GM18499 (cell line): ENCODE data around the gene RDH13.
"Not testable (repeated sequence)": the region's sequence is repeated elsewhere in the genome, so short reads cannot be mapped to it uniquely, and the experiment has no call there.

Experiments used
- ATAC-seq: cut with Tn5 transposase; IDR thresholded peaks from one replicate; pipeline ENCODE4 v1.9.1; 2021; ENCODE audit warnings: moderate number of reproducible peaks; ENCODE audit not compliant: insufficient read depth, unreplicated experiment

The RDH13 gene

GRCh38 chr19:55020351-55020750, 42.6 kb downstream of the RDH13 start:
- ATAC-seq = not testable (repeated sequence)

DNA sequence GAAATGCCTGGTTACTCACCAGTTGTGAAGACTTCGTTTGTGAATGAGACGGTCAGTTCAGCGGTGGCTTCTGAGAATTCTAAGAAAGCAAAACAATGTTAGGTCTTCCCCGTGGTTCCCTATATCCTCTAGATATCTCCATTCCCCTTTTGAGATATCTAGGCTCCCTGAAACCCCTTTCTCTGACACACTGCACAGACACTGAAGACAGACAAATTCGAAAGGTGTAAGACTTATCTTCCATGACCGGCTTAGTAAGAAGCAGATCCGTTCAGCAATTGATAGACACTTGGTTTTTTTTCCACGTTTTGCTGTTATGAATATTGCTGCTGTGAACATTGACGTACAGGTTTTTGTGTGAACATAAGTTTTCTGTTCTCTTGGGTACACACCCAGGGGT, 44.3 kb downstream of the RDH13 start:
- no peak for ATAC-seq

- no peak for ATAC-seq
These were observed 44.7 kb downstream of the RDH13 start for GRCh38 chr19:55018216-55018615.

DNA sequence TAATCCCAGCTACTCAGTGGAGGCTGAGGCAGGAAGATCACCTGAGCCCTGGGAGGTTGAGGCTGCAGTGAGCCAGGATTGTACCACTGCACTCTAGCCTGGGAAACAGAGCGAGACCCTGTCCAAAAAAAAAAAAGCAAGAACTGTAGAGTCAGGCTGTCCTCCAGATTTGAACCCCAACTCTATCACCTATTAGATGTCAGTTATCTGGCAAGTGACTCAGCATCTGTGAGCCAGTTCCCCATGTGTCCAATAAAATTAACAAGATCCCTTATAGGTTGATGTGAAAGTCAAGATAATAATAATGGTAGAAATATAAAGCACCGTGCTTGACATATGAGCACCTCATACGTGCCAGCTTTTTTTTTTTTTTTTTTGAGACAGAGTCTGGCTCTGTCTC, 46.9 kb downstream of the RDH13 start:
- ATAC-seq = no peak

DNA sequence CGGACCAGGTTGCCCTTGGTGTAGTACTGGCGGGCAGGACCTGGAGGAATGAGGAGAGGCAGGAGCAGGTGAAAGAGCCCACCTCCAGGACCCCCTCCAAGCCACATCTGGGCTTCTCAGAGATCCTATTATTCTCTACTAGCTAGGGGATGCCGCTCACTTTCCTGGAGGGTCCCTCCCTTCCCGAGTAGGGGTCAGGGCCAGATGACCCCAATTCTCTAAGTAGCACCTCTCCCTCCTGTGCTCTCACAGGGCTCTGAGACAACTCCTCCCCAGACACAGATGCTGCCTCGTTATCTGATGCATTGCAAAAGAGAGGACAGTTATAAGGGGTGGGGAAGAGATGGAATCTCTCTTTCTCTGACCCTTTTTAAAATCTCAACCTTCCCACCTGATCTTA, 47.8 kb downstream of the RDH13 start:
- ATAC-seq = no peak

- no peak for ATAC-seq
These were observed 48.2 kb downstream of the RDH13 start for GRCh38 chr19:55014714-55015113.

GRCh38 chr19:55013596-55013995, 49.4 kb downstream of the RDH13 start:
- ATAC-seq = no peak

DNA sequence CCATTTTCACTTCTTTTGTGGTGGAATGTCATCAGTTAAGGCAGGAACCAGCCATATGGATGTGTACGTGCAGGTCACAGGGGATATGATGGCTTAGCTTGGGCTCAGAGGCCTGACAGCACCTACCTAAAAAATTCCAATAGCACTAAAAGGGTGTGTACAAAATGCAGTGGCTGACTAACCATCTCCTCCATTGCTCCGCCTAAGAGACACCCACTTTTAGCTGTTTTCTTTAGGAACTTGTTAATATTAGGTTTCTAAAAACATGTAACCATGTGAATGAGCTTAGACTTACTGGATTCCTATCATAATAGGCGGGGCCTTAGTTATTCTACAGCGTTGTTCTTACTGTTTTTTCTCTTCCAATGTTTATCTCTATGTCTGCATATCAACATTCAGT, 50.6 kb downstream of the RDH13 start:
- ATAC-seq = no peak

DNA sequence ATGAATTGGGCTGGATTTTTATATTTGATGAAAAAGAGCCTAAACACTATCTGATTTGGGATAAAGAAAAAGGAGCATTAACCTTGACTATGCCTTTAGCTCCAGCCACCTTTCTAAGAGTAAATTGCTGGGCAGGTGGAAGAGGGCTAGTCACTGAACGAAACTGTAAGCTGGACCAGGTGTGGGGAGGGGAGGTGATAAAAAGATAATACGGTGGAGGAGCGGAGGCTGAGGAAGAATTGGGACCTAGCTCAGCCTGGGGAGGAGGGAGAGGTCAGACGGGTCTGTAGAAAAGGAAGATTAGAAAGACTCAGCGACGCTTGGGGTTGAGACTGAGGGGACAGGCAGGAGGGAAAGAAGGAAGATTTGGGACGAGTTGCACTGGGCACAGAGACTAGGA, 52.4 kb downstream of the RDH13 start:
- ATAC-seq = not testable (repeated sequence)

DNA sequence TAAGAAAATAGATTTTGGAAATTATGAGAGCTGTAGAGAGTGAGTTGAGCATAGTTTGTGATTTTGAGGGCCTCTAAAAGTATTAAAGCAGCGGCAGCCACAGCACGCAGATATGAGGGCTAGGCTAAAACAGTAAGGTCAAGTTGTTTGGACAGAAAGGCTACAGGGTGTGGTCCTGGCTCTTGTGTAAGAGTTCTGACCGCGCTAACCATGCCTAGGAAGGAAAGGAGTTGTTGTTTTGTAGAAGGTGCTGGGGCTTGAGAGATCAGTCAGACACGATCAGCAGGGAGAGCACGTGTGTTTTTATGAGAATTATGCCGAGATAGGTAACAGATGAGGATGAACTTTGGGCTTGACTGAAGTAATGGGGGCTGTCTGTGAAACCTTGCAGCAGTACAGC, 54.2 kb downstream of the RDH13 start:
- not testable (repeated sequence) for ATAC-seq

DNA sequence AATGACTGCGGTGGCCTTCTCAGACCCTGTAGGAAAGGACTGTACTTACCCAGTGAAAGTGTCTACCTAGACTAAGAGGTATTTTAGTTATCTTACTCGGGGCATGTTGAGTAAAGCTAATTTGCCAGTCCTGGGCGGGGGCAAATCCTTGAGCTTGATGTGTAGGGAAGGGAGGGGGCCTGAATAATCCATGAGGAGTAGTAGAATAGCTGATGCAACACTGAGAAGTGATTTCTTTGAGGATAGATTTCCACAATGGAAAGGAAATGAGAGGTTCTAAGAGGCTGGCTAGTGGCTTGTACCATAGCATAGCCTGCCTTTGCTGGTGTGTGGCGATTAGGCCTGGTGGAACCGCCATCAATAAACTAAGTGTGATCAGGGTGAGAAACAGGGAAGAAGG, 54.8 kb downstream of the RDH13 start:
- not testable (repeated sequence) for ATAC-seq

DNA sequence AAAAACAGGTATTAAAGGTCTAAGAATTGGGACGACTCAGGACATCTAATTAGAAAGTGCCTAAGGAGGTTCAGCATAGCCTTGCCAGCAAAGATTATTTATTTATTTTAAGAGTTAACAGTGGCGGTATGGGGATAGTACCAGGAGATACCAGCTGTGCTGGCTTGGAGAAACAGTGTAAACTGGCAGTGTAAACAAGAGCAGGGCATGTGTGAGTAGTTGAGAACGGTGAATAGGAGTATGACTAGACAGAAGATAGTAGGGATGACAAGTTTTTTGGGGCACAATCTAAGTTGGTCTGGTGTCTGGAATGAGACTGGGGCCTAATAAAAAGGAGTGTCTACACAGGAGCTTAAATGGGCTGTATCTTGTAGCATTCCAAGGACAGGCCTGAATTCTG, 55.4 kb downstream of the RDH13 start:
- not testable (repeated sequence) for ATAC-seq

DNA sequence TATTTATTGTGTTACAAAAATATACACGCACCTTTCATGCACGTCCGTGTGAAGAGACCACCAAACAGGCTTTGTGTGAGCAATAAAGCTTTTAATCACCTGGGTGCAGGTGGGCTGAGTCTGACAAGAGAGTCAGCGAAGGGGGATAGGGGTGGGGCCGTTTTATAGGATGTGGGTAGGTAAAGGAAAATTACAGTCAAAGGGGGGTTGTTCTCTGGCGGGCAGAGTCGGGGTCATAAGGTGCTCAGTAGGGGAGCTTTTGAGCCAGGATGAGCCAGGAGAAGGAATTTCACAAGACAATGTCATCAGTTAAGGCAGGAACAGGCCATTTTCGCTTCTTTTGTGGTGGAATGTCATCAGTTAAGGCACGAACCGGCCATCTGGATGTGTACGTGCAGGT, 56.2 kb downstream of the RDH13 start:
- not testable (repeated sequence) for ATAC-seq

DNA sequence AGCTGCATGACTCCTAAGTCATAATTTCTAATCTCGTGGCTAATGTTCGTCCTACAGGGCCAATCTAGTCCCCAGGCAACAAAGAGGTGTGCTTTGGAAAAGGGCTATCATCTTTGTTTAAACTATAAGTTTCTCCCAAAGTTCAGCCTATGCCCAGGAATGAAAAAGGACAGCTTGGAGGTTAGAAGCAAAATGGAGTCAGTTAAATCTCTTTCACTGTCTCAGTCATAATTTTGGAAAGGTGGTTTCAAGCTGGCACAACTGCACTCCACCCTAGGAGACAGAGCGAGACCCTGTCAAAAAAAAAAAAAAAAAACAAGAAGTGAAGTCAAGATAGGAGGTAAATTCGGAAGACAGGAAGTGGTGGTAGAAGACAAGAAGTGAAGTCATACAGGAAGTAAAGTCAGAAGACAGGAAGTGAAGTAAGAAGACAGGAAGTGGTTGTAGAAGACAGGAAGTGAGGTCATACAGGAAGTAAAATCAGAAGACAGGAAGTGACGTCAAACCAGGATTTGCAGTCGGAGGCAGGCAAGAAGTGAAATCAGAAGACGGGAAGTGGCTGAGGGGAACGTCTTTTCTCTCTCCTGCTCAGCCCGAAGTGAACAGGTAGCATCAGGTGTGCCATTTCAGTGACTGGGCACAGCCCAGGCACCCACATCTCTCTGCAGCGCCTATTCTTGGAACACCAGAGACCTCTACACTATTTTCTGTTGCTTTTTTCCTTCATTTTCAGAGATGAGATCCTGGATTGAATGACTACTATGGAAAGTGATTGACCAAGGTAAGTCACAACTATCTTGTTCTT, 57.1 kb downstream of the RDH13 start:
- ATAC-seq = no peak

- ATAC-seq = no peak
These were observed 62.2 kb downstream of the RDH13 start for GRCh38 chr19:55000761-55001160.

DNA sequence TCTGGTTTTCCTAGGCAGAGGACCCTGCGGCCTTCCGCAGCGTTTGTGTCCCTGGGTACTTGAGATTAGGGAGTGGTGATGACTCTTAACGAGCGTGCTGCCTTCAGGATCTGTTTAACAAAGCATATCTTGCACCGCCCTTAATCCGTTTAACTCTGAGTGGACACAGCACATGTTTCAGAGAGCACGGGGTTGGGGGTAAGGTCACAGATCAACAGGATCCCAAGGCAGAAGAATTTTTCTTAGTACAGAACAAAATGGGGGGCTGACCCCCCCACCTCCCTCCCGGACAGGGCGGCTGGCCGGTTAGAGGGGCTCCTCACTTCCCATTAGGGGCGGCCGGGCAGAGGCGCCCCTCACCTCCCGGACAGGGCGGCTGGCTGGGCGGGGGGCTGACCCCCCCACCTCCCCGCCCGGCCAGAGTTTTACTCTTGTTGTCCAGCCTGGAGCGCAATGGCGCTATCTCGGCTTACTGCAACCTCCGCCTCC, 64.2 kb downstream of the RDH13 start:
- not testable (repeated sequence) for ATAC-seq

DNA sequence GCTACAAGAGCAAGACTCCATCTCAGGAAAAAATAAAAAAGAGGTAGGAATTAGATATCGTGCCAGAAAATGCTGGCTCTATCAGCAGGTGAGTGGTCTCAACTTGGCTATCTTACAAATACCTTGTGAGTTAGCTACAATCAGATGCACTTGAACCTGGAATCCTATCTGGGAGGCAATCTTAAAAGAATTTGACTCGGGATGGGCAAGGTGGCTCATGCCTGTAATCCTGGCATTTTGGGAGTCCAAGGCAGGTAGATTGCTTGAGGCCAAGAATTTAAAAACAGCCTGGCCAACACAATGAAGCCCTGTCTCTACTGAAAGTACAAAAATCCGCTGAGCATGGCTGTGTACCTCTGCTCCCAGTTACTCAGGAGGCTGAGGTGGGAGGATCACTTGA, 67.4 kb downstream of the RDH13 start:
- no peak for ATAC-seq
